Esophagus squamous epithelium (tissue), 5 donors: ENCODE data around the gene CSNK2A2. TPM values are rescaled to one million over a fixed set of nuclear protein-coding genes. Genes with fewer than 3 reads are reported as not detected.

Experiments used
- DNase-seq: peaks from one replicate; lab custom pipeline; 2025; lab: John Stamatoyannopoulos, UW
- H3K27ac ChIP-seq, 4 donors: fragments of 200-600 bp; sonication (generic); one replicate each; pipeline ENCODE4 v1.5.1; 2016 to 2019; ENCODE audit warnings: mild to moderate bottlenecking in 1 of 4
- H3K27me3 ChIP-seq, 4 donors: fragments of 200-600 bp; sonication (generic); 1 replicate in 3 of 4; 2 replicates in 1 of 4; pipeline versions ENCODE4 v1.5.1 to v1.6.0; 2017 to 2021; ENCODE audit warnings: antibody characterized with exemption in 1 of 4
- H3K36me3 ChIP-seq, 3 donors: fragments of 200-600 bp; sonication (generic); one replicate each; pipeline ENCODE4 v1.5.1; 2016 to 2019
- H3K4me1 ChIP-seq, 3 donors: fragments of 200-600 bp; sonication (generic); one replicate each; pipeline ENCODE4 v1.5.1; 2017 to 2019
- H3K4me3 ChIP-seq, 4 donors: fragments of 200-600 bp; sonication (generic); 1 replicate in 3 of 4; 2 replicates in 1 of 4; pipeline ENCODE4 v1.5.1; 2016 to 2019; ENCODE audit warnings: mild to moderate bottlenecking in 2 of 4, moderate library complexity in 1 of 4
- H3K9me3 ChIP-seq, 3 donors: fragments of 200-600 bp; sonication (generic); one replicate each; pipeline ENCODE4 v1.5.1; 2016 to 2019
- CTCF ChIP-seq, 6 experiments: fragments of 450-650 bp in 4 of 6; fragments of 200-600 bp in 2 of 6; sonication (generic) in 2 of 6; IDR thresholded peaks; one replicate each; pipeline ENCODE4 v1.5.1; 2016 to 2019; ENCODE audit warnings: antibody characterized with exemption in 6 of 6, mild to moderate bottlenecking in 4 of 6, moderate library complexity in 4 of 6
- POLR2A ChIP-seq, 4 donors: fragments of 450-650 bp; IDR thresholded peaks; one replicate each; pipeline ENCODE4 v1.6.1; 2017; ENCODE audit warnings: antibody characterized with exemption in 4 of 4, mild to moderate bottlenecking in 4 of 4, moderate library complexity in 3 of 4
- WGBS, 2 donors: methylation state at CpG; one replicate each; pipeline ENCODE4 v1.1.5; 2018; 5-methylcytosine and 5-hydroxymethylcytosine counted together
- intact Hi-C: fragments of 100-400 bp; cut with DNase I; formaldehyde crosslinking; loops from one replicate; pipeline ENCODE4 v1.15.0; 2022
- total RNA-seq, 4 donors: library from RNA; depleted of rRNA; stranded (reverse); fragments of >200 nt; gene quantifications; one replicate each; pipeline ENCODE4 v1.1.0, GENCODE V29; 2016
- donor health status: DM: yes; HTN: yes; CAD: no.

CSNK2A2 gene
- total RNA-seq, 4 donors from 2014 or later, result 22.3 to 32.8 (median 29.1) TPM

- peaks cover 6 to 34% (median 8%) of the 10 kb centered on the region in 3 donors for H3K4me1 ChIP-seq
- no peak overlapping the region for H3K4me3 ChIP-seq
- intact Hi-C loops, result loop anchor here (5.0 kb wide), 1 partner anchor 173 kb away; no protein-coding TSS in a partner anchor
- no peak for DNase-seq
- 74 to 85% methylated on average over 4 of the region's 4 CpGs for WGBS, 2 donors
- H3K27me3 ChIP-seq, result no peaks in the 10 kb centered on the region
- TF ChIP-seq CTCF (IDR thresholded peaks at IDR 0.05) (no peak), POLR2A (IDR thresholded peaks at IDR 0.05) (no peak)
- peaks cover 0 to 61% (median under 1%) of the 10 kb centered on the region in 3 donors for H3K36me3 ChIP-seq
- no peak overlapping the region for H3K27ac ChIP-seq
- no peaks in the 10 kb centered on the region for H3K9me3 ChIP-seq
These were observed 2.6 kb downstream of the CSNK2A2 start for GRCh38 chr16:58195344-58195743.

- intact Hi-C loops, result loop anchor here (5.0 kb wide), 1 partner anchor 172 kb away; no protein-coding TSS in a partner anchor
- DNase-seq, result no peak
- Histone ChIP-seq H3K27me3 (no peaks in the 10 kb centered on the region), H3K36me3 (peaks cover 0 to 67% (median 4%) of the 10 kb centered on the region in 3 donors), H3K4me1 (peaks cover 6 to 34% (median 8%) of the 10 kb centered on the region in 3 donors), H3K9me3 (no peaks in the 10 kb centered on the region), H3K4me3 (no peak overlapping the region), H3K27ac (no peak overlapping the region)
- WGBS, 2 donors, result 70 to 77% methylated on average over 3 of the region's 3 CpGs
- no peak for TF ChIP-seq CTCF (IDR thresholded peaks at IDR 0.05)
- no peak for TF ChIP-seq POLR2A (IDR thresholded peaks at IDR 0.05)
These were observed 3.1 kb downstream of the CSNK2A2 start for GRCh38 chr16:58194790-58195189.

- Histone ChIP-seq H3K36me3 (peaks cover 4 to 100% (median 24%) of the 10 kb centered on the region in 3 donors), H3K4me3 (no peak overlapping the region), H3K27ac (no peak overlapping the region), H3K27me3 (no peaks in the 10 kb centered on the region), H3K4me1 (peaks cover 0 to 9% (median 0%) of the 10 kb centered on the region in 3 donors), H3K9me3 (no peaks in the 10 kb centered on the region)
- DNase-seq, result no peak
- TF ChIP-seq POLR2A (IDR thresholded peaks at IDR 0.05), result no peak
- TF ChIP-seq CTCF (IDR thresholded peaks at IDR 0.05), result no peak
- intact Hi-C loops, result no loop called here
- 68 to 80% methylated on average over 4 to 10 of the region's 10 CpGs for WGBS, 2 donors
These were observed 10.1 kb downstream of the CSNK2A2 start for GRCh38 chr16:58187665-58188421.

GRCh38 chr16:58187092-58187491 is 10.8 kb downstream of the CSNK2A2 start:
- Histone ChIP-seq H3K27me3 (no peaks in the 10 kb centered on the region), H3K4me3 (no peak overlapping the region), H3K27ac (no peak overlapping the region), H3K9me3 (no peaks in the 10 kb centered on the region), H3K4me1 (peaks cover 0 to 9% (median 0%) of the 10 kb centered on the region in 3 donors), H3K36me3 (peaks cover 4 to 99% (median 24%) of the 10 kb centered on the region in 3 donors)
- DNase-seq, result no peak
- TF ChIP-seq POLR2A (IDR thresholded peaks at IDR 0.05) (no peak), CTCF (IDR thresholded peaks at IDR 0.05) (no peak)
- intact Hi-C loops, result no loop called here

- Histone ChIP-seq H3K27ac (no peak overlapping the region), H3K9me3 (no peaks in the 10 kb centered on the region), H3K4me1 (peaks cover 0 to 9% (median 0%) of the 10 kb centered on the region in 3 donors), H3K27me3 (no peaks in the 10 kb centered on the region), H3K4me3 (no peak overlapping the region), H3K36me3 (peaks cover 4 to 99% (median 24%) of the 10 kb centered on the region in 3 donors)
- DNase-seq, result no peak
- intact Hi-C loops, result no loop called here
- 78 to 81% methylated on average over 6 of the region's 6 CpGs for WGBS, 2 donors
- TF ChIP-seq CTCF (IDR thresholded peaks at IDR 0.05) (no peak), POLR2A (IDR thresholded peaks at IDR 0.05) (no peak)
These were observed 11.5 kb downstream of the CSNK2A2 start for GRCh38 chr16:58186176-58186944.
